ENCODE data around the gene RAB10. TPM values are rescaled to one million over a fixed set of nuclear protein-coding genes. Genes with fewer than 3 reads are reported as not detected.

The RAB10 gene
- polyA plus RNA-seq, 1 donor (not counting 4 experiments of a cell fraction or from before 2014, with no cell fraction given), result 252 TPM

GRCh38 chr2:26182887-26183630, 149.2 kb downstream of the RAB10 start:
- TF ChIP-seq CTCF (optimal IDR thresholded peaks at IDR 0.05 in 1 of 3, IDR thresholded peaks at IDR 0.05 in 1 of 3, conservative IDR thresholded peaks at IDR 0.05 in 1 of 3; ENCODE audit: extremely low read depth in 1 of 3, insufficient read depth in 2 of 3, low read length in 3 of 3), result no peak
- TF ChIP-seq EZH2 (IDR thresholded peaks at IDR 0.05; ENCODE audit: low read length), result no peak
- DNase-seq (ENCODE audit: low read depth, low spot score) (no peak), FAIRE-seq (no peak)
- no peaks in the 10 kb centered on the region for H3K27me3 ChIP-seq (ENCODE audit: control insufficient read depth, extremely low read depth, insufficient read depth, low read length)
- no peak overlapping the region for H3K4me2 ChIP-seq (ENCODE audit: control insufficient read depth, extremely low read depth, insufficient read depth, low read depth, low read length)
- H3K36me3 ChIP-seq (ENCODE audit: control insufficient read depth in 2 of 2, extremely low read depth in 1 of 2, insufficient read depth in 2 of 2, low read length in 2 of 2), result no peaks in the 10 kb centered on the region
- H3K79me2 ChIP-seq (ENCODE audit: control insufficient read depth, insufficient read depth, low read length), result no peaks in the 10 kb centered on the region
- no peaks in the 10 kb centered on the region for H3K9me1 ChIP-seq (ENCODE audit: control insufficient read depth, extremely low read depth, insufficient read depth, low read length)
- no peak overlapping the region for H3K9ac ChIP-seq (ENCODE audit: control insufficient read depth, extremely low read depth, insufficient read depth, low read length)
- no peak overlapping the region for H2AFZ ChIP-seq (ENCODE audit: control insufficient read depth, low read length)
- no peaks in the 10 kb centered on the region for H4K20me1 ChIP-seq (ENCODE audit: control insufficient read depth, extremely low read depth, insufficient read depth, low read length)
- no peak overlapping the region for H3K27ac ChIP-seq (ENCODE audit: control insufficient read depth, insufficient read depth, low read length)
- dilution Hi-C loops (cut with MboI; ENCODE audit: extremely low pct_ligation_motif_present, low sequenced_read_pairs), result no loop called here
- no peak overlapping the region for H3K4me3 ChIP-seq (ENCODE audit: control insufficient read depth in 2 of 3, extremely low read depth in 1 of 3, insufficient read depth in 2 of 3, low read depth in 1 of 3, low read length in 3 of 3)
- no peaks in the 10 kb centered on the region for H3K4me1 ChIP-seq (ENCODE audit: control insufficient read depth, extremely low read depth, insufficient read depth, low read length)
- no peaks in the 10 kb centered on the region for H3K9me3 ChIP-seq (ENCODE audit: control insufficient read depth, low read depth, low read length)

- Histone ChIP-seq H2AFZ (ENCODE audit: control insufficient read depth, low read length) (no peak overlapping the region), H3K4me3 (ENCODE audit: control insufficient read depth in 2 of 3, extremely low read depth in 1 of 3, insufficient read depth in 2 of 3, low read depth in 1 of 3, low read length in 3 of 3) (no peak overlapping the region), H3K4me2 (ENCODE audit: control insufficient read depth, extremely low read depth, insufficient read depth, low read depth, low read length) (no peak overlapping the region), H3K27me3 (ENCODE audit: control insufficient read depth, extremely low read depth, insufficient read depth, low read length) (no peaks in the 10 kb centered on the region), H3K36me3 (ENCODE audit: control insufficient read depth in 2 of 2, extremely low read depth in 1 of 2, insufficient read depth in 2 of 2, low read length in 2 of 2) (no peaks in the 10 kb centered on the region), H3K9me3 (ENCODE audit: control insufficient read depth, low read depth, low read length) (no peaks in the 10 kb centered on the region), H3K4me1 (ENCODE audit: control insufficient read depth, extremely low read depth, insufficient read depth, low read length) (no peaks in the 10 kb centered on the region), H4K20me1 (ENCODE audit: control insufficient read depth, extremely low read depth, insufficient read depth, low read length) (no peaks in the 10 kb centered on the region), H3K9me1 (ENCODE audit: control insufficient read depth, extremely low read depth, insufficient read depth, low read length) (no peaks in the 10 kb centered on the region), H3K9ac (ENCODE audit: control insufficient read depth, extremely low read depth, insufficient read depth, low read length) (no peak overlapping the region), H3K27ac (ENCODE audit: control insufficient read depth, insufficient read depth, low read length) (no peak overlapping the region), H3K79me2 (ENCODE audit: control insufficient read depth, insufficient read depth, low read length) (no peaks in the 10 kb centered on the region)
- FAIRE-seq, result no peak
- no peak for DNase-seq (ENCODE audit: low read depth, low spot score)
- dilution Hi-C loops (cut with MboI; ENCODE audit: extremely low pct_ligation_motif_present, low sequenced_read_pairs), result no loop called here
- TF ChIP-seq EZH2 (IDR thresholded peaks at IDR 0.05; ENCODE audit: low read length), result no peak
- no peak for TF ChIP-seq CTCF (optimal IDR thresholded peaks at IDR 0.05 in 1 of 3, IDR thresholded peaks at IDR 0.05 in 1 of 3, conservative IDR thresholded peaks at IDR 0.05 in 1 of 3; ENCODE audit: extremely low read depth in 1 of 3, insufficient read depth in 2 of 3, low read length in 3 of 3)
Measured at GRCh38 chr2:26184121-26184520, 150.2 kb downstream of the RAB10 start.

Measured in keratinocyte (primary cell).